Measurements from ENCODE around the gene SHISA9.
"Not testable (repeated sequence)": the region's sequence is repeated elsewhere in the genome, so short reads cannot be mapped to it uniquely, and the experiment has no call there.

- TF ChIP-seq CTCF, POLR2A (IDR thresholded peaks at IDR 0.05): not testable (repeated sequence)
Observed at GRCh38 chr16:12857435-12857834, 44.0 kb upstream of the SHISA9 start.

Data from stomach (tissue), 4 donors.